ENCODE measurements around the gene MED12.
A peak's percentile ranks its signal among the peaks of the same experiment; 100 is the strongest.

MED12 gene

DNA sequence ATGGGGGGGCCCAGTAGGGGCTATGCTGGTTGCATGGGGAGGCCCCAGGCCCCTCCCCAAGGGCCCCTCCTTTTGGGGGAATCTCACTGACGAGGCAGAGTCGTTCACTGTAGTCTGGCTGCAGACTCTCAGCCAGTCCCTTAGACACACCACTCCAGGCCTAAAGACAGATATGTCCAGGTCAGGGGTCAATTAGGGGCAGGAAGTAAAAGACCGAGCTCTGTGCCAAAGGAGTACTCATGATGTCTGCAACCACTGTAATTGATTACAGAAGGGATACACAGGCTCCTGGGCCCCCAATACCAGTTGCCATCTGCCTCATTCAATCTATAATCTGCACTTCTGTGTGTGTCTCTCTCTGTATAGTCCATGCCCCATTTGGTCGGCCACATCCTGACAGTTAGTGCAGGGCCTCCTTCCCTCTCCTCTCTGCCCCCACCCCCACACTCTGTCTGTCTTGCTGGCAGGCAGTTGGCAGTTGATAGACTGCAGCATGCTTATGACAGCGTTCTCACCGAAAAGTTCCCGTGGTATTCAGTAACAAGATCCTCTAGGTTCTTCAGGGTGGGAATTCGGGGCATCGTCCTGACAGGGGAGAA is 10.5 kb upstream of the MED12 start:
- Histone ChIP-seq H3K4me1 (no peaks in the 10 kb centered on the region), H3K4me3 (no peak overlapping the region), H3K9me3 (no peaks in the 10 kb centered on the region), H3K27ac (no peak overlapping the region), H3K27me3 (no peaks in the 10 kb centered on the region), H3K36me3 (no peaks in the 10 kb centered on the region)
- TF ChIP-seq, protein P1, sequence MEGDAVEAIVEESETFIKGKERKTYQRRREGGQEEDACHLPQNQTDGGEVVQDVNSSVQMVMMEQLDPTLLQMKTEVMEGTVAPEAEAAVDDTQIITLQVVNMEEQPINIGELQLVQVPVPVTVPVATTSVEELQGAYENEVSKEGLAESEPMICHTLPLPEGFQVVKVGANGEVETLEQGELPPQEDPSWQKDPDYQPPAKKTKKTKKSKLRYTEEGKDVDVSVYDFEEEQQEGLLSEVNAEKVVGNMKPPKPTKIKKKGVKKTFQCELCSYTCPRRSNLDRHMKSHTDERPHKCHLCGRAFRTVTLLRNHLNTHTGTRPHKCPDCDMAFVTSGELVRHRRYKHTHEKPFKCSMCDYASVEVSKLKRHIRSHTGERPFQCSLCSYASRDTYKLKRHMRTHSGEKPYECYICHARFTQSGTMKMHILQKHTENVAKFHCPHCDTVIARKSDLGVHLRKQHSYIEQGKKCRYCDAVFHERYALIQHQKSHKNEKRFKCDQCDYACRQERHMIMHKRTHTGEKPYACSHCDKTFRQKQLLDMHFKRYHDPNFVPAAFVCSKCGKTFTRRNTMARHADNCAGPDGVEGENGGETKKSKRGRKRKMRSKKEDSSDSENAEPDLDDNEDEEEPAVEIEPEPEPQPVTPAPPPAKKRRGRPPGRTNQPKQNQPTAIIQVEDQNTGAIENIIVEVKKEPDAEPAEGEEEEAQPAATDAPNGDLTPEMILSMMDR (IDR thresholded peaks at IDR 0.05), result no peak
- intact Hi-C loops (cut with DNase I; ENCODE audit: low total_unique reads), result no loop called here
- no peak for DNase-seq

- Histone ChIP-seq H3K27ac (no peak overlapping the region), H3K4me3 (no peak overlapping the region), H3K36me3 (no peaks in the 10 kb centered on the region), H3K27me3 (no peaks in the 10 kb centered on the region), H3K9me3 (no peaks in the 10 kb centered on the region), H3K4me1 (no peaks in the 10 kb centered on the region)
- TF ChIP-seq, protein P1 (IDR thresholded peaks at IDR 0.05), result no peak
- intact Hi-C loops (cut with DNase I; ENCODE audit: low total_unique reads), result no loop called here
- no peak for DNase-seq
These were observed 9.3 kb upstream of the MED12 start for GRCh38 chrX:71109051-71109450.

GRCh38 chrX:71111141-71111843 is 7.1 kb upstream of the MED12 start, which contains the start of gene IL2RG:
IL2RG (minus strand) TSS chrX:71111577; CDS start chrX:71111539, 38 bp downstream.
- no peak for DNase-seq
- Histone ChIP-seq H3K4me1 (no peaks in the 10 kb centered on the region), H3K4me3 (no peak within 1 kb of the TSS), H3K27me3 (no peaks in the 10 kb centered on the region), H3K36me3 (no peaks in the 10 kb centered on the region), H3K27ac (no peak within 1 kb of the TSS), H3K9me3 (no peaks in the 10 kb centered on the region)
- TF ChIP-seq, protein P1 (IDR thresholded peaks at IDR 0.05), result no peak
- intact Hi-C loops (cut with DNase I; ENCODE audit: low total_unique reads), result no loop called here

GRCh38 chrX:71111921-71112431 is 6.4 kb upstream of the MED12 start:
- no peak overlapping the region for H3K4me3 ChIP-seq

GRCh38 chrX:71117358-71117757 is 1.0 kb upstream of the MED12 start:
- Histone ChIP-seq H3K27me3 (no peaks in the 10 kb centered on the region), H3K9me3 (no peaks in the 10 kb centered on the region), H3K27ac (peak overlapping the region in 1 of 2 donors; percentile 89), H3K4me1 (peaks cover 0 to 13% (median 0%) of the 10 kb centered on the region in 4 donors), H3K36me3 (peaks cover 10 to 17% (median 12%) of the 10 kb centered on the region in 3 donors), H3K4me3 (no peak overlapping the region)
- TF ChIP-seq, protein P1 (IDR thresholded peaks at IDR 0.05), result no peak
- DNase-seq, result no peak
- intact Hi-C loops (cut with DNase I; ENCODE audit: low total_unique reads), result no loop called here

More at GRCh38 chrX:71111921-71112431, 6.4 kb upstream of the MED12 start:
- no peaks in the 10 kb centered on the region for H3K9me3 ChIP-seq
- H3K4me1 ChIP-seq, result no peaks in the 10 kb centered on the region
- intact Hi-C loops (cut with DNase I; ENCODE audit: low total_unique reads), result no loop called here
- no peak for DNase-seq
- TF ChIP-seq, protein P1 (IDR thresholded peaks at IDR 0.05), result no peak
- no peaks in the 10 kb centered on the region for H3K27me3 ChIP-seq
- no peaks in the 10 kb centered on the region for H3K36me3 ChIP-seq
- H3K27ac ChIP-seq, result no peak overlapping the region
